ENCODE data around the gene CRACR2A.
A peak's percentile ranks its signal among the peaks of the same experiment; 100 is the strongest.

The CRACR2A gene

DNA sequence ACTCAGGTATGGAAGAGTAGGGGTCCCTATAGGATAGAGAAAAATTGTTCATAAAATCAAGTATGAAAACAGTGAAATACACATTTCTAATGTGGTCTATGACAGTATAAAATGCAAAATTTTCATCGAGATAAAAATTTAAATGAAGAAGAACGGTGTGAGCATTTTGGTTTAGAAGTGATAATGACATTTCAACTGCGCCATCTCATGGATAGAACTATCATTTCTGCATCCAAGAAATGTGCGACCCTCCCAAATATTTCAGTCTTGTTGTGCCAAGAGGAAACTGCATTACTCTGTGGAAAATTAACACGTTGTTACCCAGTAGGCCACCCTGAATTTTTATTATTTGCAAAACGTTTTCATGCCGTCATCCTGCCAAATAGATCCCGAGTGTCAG is 108.8 kb downstream of the CRACR2A start:
- no peaks in the 10 kb centered on the region for H3K9me3 ChIP-seq (ENCODE audit: insufficient read depth, low read depth, low read length)
- DNase-seq, result no peak
- peaks cover 0 to 5% of the 10 kb centered on the region in 2 experiments for H3K4me1 ChIP-seq (ENCODE audit: control insufficient read depth in 1 of 2, insufficient read depth in 2 of 2, low read length in 2 of 2)
- H3K27me3 ChIP-seq (ENCODE audit: insufficient read depth, low read length), result no peaks in the 10 kb centered on the region
- no peak overlapping the region for H3K18ac ChIP-seq (ENCODE audit: low read length)
- no peak overlapping the region for H3K4ac ChIP-seq (ENCODE audit: low read depth, low read length)
- H3K4me2 ChIP-seq (ENCODE audit: low read length), result no peak overlapping the region
- H2AK5ac ChIP-seq (ENCODE audit: low read length), result no peak overlapping the region
- no peaks in the 10 kb centered on the region for H3K36me3 ChIP-seq (ENCODE audit: control insufficient read depth in 1 of 2, insufficient read depth in 2 of 2, low read length in 2 of 2)
- H3K4me3 ChIP-seq (ENCODE audit: low read depth, low read length), result no peak overlapping the region
- no peaks in the 10 kb centered on the region for H3K79me2 ChIP-seq (ENCODE audit: control insufficient read depth, insufficient read depth, low read length, poor library complexity)
- H3K79me1 ChIP-seq (ENCODE audit: low read length), result no peaks in the 10 kb centered on the region
- H3K14ac ChIP-seq (ENCODE audit: low read length), result no peak overlapping the region
- H3K9ac ChIP-seq (ENCODE audit: low read length), result no peak overlapping the region
- H4K12ac ChIP-seq (ENCODE audit: low read depth, low read length), result no peak overlapping the region
- H3K23ac ChIP-seq (ENCODE audit: low read length), result no peak overlapping the region
- no peak overlapping the region for H4K91ac ChIP-seq (ENCODE audit: low read depth, low read length)
- WGBS (ENCODE audit: extremely low coverage, insufficient coverage, insufficient read length), result 100% methylated on average over 2 of the region's 8 CpGs
- no peak overlapping the region for H4K8ac ChIP-seq (ENCODE audit: low read depth, low read length)
- no peak overlapping the region for H3K27ac ChIP-seq (ENCODE audit: low read depth, low read length)
- no peak overlapping the region for H2BK12ac ChIP-seq (ENCODE audit: low read length)
- no peak overlapping the region for H2BK120ac ChIP-seq (ENCODE audit: insufficient read depth, low read length, poor library complexity)
- H2BK5ac ChIP-seq (ENCODE audit: low read depth, low read length, poor library complexity), result no peak overlapping the region
- H2AFZ ChIP-seq (ENCODE audit: insufficient read depth, low read length, poor library complexity), result no peak overlapping the region

DNA sequence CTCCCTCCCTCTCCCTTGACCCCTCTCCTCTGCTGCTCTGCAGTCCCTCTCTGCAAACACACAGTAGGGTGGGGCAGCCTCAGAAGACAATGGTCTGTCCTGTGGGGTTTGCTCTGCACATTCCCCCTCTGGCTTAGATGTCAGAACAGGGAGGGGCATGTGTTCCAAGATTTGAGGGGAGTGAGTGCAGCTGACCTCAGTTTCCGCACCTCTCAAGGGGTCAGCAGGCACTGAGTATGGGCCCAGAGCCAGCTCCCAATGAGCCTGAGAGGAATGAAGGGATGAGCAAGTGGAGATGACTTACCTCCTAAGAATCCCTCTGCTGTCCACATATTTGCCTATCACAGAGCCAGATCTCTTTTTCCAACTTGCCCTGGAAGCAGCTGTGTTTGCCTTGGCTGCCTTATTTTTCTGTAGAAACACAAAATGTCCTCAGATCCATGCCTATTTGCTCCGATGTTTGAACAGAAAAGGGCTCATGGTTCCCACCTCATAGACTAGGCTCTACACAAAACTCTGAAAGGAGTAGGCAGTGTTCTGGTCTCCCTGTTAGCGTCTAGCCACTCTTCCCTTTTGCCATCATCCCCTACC is 111.4 kb downstream of the CRACR2A start:
- H3K23ac ChIP-seq (ENCODE audit: low read length), result no peak overlapping the region
- H3K9ac ChIP-seq (ENCODE audit: low read length), result no peak overlapping the region
- H3K36me3 ChIP-seq (ENCODE audit: control insufficient read depth in 1 of 2, insufficient read depth in 2 of 2, low read length in 2 of 2), result no peaks in the 10 kb centered on the region
- peak; percentile 15 to 69 for DNase-seq
- no peak overlapping the region for H3K14ac ChIP-seq (ENCODE audit: low read length)
- H2AFZ ChIP-seq (ENCODE audit: insufficient read depth, low read length, poor library complexity), result no peak overlapping the region
- no peak overlapping the region for H4K12ac ChIP-seq (ENCODE audit: low read depth, low read length)
- no peaks in the 10 kb centered on the region for H3K27me3 ChIP-seq (ENCODE audit: insufficient read depth, low read length)
- H2BK5ac ChIP-seq (ENCODE audit: low read depth, low read length, poor library complexity), result no peak overlapping the region
- H2BK120ac ChIP-seq (ENCODE audit: insufficient read depth, low read length, poor library complexity), result no peak overlapping the region
- H3K4me2 ChIP-seq (ENCODE audit: low read length), result no peak overlapping the region
- H3K18ac ChIP-seq (ENCODE audit: low read length), result no peak overlapping the region
- peaks cover 0 to 5% of the 10 kb centered on the region in 2 experiments for H3K4me1 ChIP-seq (ENCODE audit: control insufficient read depth in 1 of 2, insufficient read depth in 2 of 2, low read length in 2 of 2)
- no peak overlapping the region for H2BK12ac ChIP-seq (ENCODE audit: low read length)
- H3K4me3 ChIP-seq (ENCODE audit: low read depth, low read length), result no peak overlapping the region
- no peak overlapping the region for H2AK5ac ChIP-seq (ENCODE audit: low read length)
- H3K9me3 ChIP-seq (ENCODE audit: insufficient read depth, low read depth, low read length), result no peaks in the 10 kb centered on the region
- no peaks in the 10 kb centered on the region for H3K79me2 ChIP-seq (ENCODE audit: control insufficient read depth, insufficient read depth, low read length, poor library complexity)
- no peak overlapping the region for H4K91ac ChIP-seq (ENCODE audit: low read depth, low read length)
- H3K79me1 ChIP-seq (ENCODE audit: low read length), result no peaks in the 10 kb centered on the region
- no peak overlapping the region for H3K27ac ChIP-seq (ENCODE audit: low read depth, low read length)
- WGBS (ENCODE audit: extremely low coverage, insufficient coverage, insufficient read length), result no CpG with 5 or more reads among the region's 3 CpGs
- H3K4ac ChIP-seq (ENCODE audit: low read depth, low read length), result no peak overlapping the region
- H4K8ac ChIP-seq (ENCODE audit: low read depth, low read length), result no peak overlapping the region

DNA sequence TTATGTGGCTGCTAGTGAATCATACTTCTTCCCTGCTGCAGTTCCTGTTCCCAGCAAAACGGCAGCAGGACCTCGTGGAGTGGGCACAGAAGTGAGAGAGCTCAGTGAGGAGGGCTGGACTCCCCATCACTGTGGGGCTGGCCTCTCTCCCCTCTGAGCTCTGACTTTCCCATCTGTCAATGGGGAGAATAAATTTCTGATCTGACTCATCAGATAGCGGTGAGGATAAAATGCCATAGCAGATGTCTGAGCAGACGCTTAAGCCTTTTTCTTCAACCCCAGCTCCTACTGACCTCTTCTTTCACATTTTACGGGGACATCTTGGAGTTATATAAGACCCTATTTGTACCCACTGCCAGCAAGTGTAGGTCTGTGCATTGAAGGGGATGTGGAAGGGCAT is 116.6 kb downstream of the CRACR2A start:
- Histone ChIP-seq H3K23ac (ENCODE audit: low read length) (no peak overlapping the region), H4K91ac (ENCODE audit: low read depth, low read length) (no peak overlapping the region)

DNA sequence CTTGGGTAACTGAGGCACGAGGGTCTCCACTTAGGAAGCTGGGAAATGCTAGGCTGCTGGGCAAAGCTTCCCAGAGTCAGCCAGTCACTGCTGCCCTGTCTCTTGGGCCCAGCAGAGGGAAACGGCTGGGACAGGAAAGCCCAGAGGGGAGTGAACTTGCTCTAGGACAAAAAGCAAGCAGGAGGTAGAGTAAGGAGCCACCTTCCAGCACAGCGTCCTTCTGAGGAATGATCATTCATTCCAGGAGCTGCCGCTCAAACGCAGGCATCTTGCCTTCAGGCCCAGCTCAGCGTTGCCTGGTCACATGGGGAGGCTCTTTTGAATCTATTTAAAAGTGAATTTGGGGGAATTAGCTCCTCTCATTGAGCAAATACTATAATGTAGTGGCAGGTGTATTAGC is 118.6 kb downstream of the CRACR2A start:
- no peak overlapping the region for H2BK120ac ChIP-seq (ENCODE audit: insufficient read depth, low read length, poor library complexity)
- DNase-seq, result peak in 1 of 2 donors; percentile 9
- H3K23ac ChIP-seq (ENCODE audit: low read length), result no peak overlapping the region
- H2BK5ac ChIP-seq (ENCODE audit: low read depth, low read length, poor library complexity), result no peak overlapping the region
- no peak overlapping the region for H4K8ac ChIP-seq (ENCODE audit: low read depth, low read length)
- no peaks in the 10 kb centered on the region for H3K79me1 ChIP-seq (ENCODE audit: low read length)
- H3K4ac ChIP-seq (ENCODE audit: low read depth, low read length), result no peak overlapping the region
- H2AK5ac ChIP-seq (ENCODE audit: low read length), result no peak overlapping the region
- H3K9ac ChIP-seq (ENCODE audit: low read length), result no peak overlapping the region
- H4K12ac ChIP-seq (ENCODE audit: low read depth, low read length), result no peak overlapping the region
- H3K4me3 ChIP-seq (ENCODE audit: low read depth, low read length), result no peak overlapping the region
- H2AFZ ChIP-seq (ENCODE audit: insufficient read depth, low read length, poor library complexity), result no peak overlapping the region
- no peaks in the 10 kb centered on the region for H3K9me3 ChIP-seq (ENCODE audit: insufficient read depth, low read depth, low read length)
- no peak overlapping the region for H3K27ac ChIP-seq (ENCODE audit: low read depth, low read length)
- H3K27me3 ChIP-seq (ENCODE audit: insufficient read depth, low read length), result no peaks in the 10 kb centered on the region
- H3K4me2 ChIP-seq (ENCODE audit: low read length), result no peak overlapping the region
- no CpG with 5 or more reads among the region's 6 CpGs for WGBS (ENCODE audit: extremely low coverage, insufficient coverage, insufficient read length)
- H2BK12ac ChIP-seq (ENCODE audit: low read length), result no peak overlapping the region
- no peaks in the 10 kb centered on the region for H3K79me2 ChIP-seq (ENCODE audit: control insufficient read depth, insufficient read depth, low read length, poor library complexity)
- peaks cover 0 to 2% of the 10 kb centered on the region in 2 experiments for H3K4me1 ChIP-seq (ENCODE audit: control insufficient read depth in 1 of 2, insufficient read depth in 2 of 2, low read length in 2 of 2)
- no peak overlapping the region for H4K91ac ChIP-seq (ENCODE audit: low read depth, low read length)
- H3K18ac ChIP-seq (ENCODE audit: low read length), result no peak overlapping the region
- H3K14ac ChIP-seq (ENCODE audit: low read length), result no peak overlapping the region
- no peaks in the 10 kb centered on the region for H3K36me3 ChIP-seq (ENCODE audit: control insufficient read depth in 1 of 2, insufficient read depth in 2 of 2, low read length in 2 of 2)

More for the DNA sequence above, 116.6 kb downstream of the CRACR2A start:
- no peak overlapping the region for H2AK5ac ChIP-seq (ENCODE audit: low read length)
- H3K9me3 ChIP-seq (ENCODE audit: insufficient read depth, low read depth, low read length), result no peaks in the 10 kb centered on the region
- H2BK12ac ChIP-seq (ENCODE audit: low read length), result no peak overlapping the region
- no peak overlapping the region for H4K8ac ChIP-seq (ENCODE audit: low read depth, low read length)
- no peak overlapping the region for H2BK5ac ChIP-seq (ENCODE audit: low read depth, low read length, poor library complexity)
- no peak overlapping the region for H2BK120ac ChIP-seq (ENCODE audit: insufficient read depth, low read length, poor library complexity)
- no peak overlapping the region for H3K4me2 ChIP-seq (ENCODE audit: low read length)
- H3K14ac ChIP-seq (ENCODE audit: low read length), result no peak overlapping the region
- no peaks in the 10 kb centered on the region for H3K36me3 ChIP-seq (ENCODE audit: control insufficient read depth in 1 of 2, insufficient read depth in 2 of 2, low read length in 2 of 2)
- H3K79me1 ChIP-seq (ENCODE audit: low read length), result no peaks in the 10 kb centered on the region
- no peak overlapping the region for H3K4ac ChIP-seq (ENCODE audit: low read depth, low read length)
- H3K4me3 ChIP-seq (ENCODE audit: low read depth, low read length), result no peak overlapping the region
- WGBS (ENCODE audit: extremely low coverage, insufficient coverage, insufficient read length), result no CpG with 5 or more reads among the region's 5 CpGs
- no peak overlapping the region for H2AFZ ChIP-seq (ENCODE audit: insufficient read depth, low read length, poor library complexity)
- H3K27me3 ChIP-seq (ENCODE audit: insufficient read depth, low read length), result no peaks in the 10 kb centered on the region
- H3K79me2 ChIP-seq (ENCODE audit: control insufficient read depth, insufficient read depth, low read length, poor library complexity), result no peaks in the 10 kb centered on the region
- no peak overlapping the region for H4K12ac ChIP-seq (ENCODE audit: low read depth, low read length)
- peaks cover 0 to 2% of the 10 kb centered on the region in 2 experiments for H3K4me1 ChIP-seq (ENCODE audit: control insufficient read depth in 1 of 2, insufficient read depth in 2 of 2, low read length in 2 of 2)
- DNase-seq, result peak in 1 of 2 donors; percentile 10
- no peak overlapping the region for H3K9ac ChIP-seq (ENCODE audit: low read length)
- no peak overlapping the region for H3K27ac ChIP-seq (ENCODE audit: low read depth, low read length)
- no peak overlapping the region for H3K18ac ChIP-seq (ENCODE audit: low read length)
